ENCODE results near the gene ENOX1.

DNA sequence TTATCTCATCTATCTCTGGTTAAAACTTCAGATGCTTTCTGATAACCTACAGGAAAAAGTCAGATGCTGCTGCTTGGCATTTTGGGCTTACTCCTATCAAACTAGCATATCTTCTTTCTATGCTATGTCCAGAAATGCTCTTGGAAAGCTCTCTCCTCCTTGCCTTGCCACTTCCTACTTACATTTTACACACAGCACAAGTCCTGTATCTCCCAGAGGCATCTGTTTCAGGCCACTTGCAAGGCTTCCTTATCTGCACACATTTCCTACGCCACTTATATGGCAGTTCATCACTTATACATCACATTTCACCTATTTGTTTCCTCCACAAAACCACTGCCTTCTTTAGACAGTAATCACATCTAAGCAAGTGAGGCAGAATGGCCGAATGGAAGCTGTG is 543.1 kb downstream of the ENOX1 start:
- TF ChIP-seq, protein P1, sequence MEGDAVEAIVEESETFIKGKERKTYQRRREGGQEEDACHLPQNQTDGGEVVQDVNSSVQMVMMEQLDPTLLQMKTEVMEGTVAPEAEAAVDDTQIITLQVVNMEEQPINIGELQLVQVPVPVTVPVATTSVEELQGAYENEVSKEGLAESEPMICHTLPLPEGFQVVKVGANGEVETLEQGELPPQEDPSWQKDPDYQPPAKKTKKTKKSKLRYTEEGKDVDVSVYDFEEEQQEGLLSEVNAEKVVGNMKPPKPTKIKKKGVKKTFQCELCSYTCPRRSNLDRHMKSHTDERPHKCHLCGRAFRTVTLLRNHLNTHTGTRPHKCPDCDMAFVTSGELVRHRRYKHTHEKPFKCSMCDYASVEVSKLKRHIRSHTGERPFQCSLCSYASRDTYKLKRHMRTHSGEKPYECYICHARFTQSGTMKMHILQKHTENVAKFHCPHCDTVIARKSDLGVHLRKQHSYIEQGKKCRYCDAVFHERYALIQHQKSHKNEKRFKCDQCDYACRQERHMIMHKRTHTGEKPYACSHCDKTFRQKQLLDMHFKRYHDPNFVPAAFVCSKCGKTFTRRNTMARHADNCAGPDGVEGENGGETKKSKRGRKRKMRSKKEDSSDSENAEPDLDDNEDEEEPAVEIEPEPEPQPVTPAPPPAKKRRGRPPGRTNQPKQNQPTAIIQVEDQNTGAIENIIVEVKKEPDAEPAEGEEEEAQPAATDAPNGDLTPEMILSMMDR (conservative IDR thresholded peaks at IDR 0.05) = no peak
- no peak for TF ChIP-seq ZFX (IDR thresholded peaks at IDR 0.05)

Measured in C4-2B (cell line).